GM23248 (cell line): ENCODE data around the gene IMPG1. TPM values are rescaled to one million over a fixed set of nuclear protein-coding genes. Genes with fewer than 3 reads are reported as not detected.

ENCODE experiments used
- DNase-seq: peaks from one replicate; pipeline ENCODE4 v3.0.0-alpha.2; 2015
- H2AFZ ChIP-seq: fragments of 200-600 bp; sonication (generic); 2 replicates; pipeline ENCODE4 v1.6.1; 2016; ENCODE audit warnings: antibody characterized with exemption
- H3F3A ChIP-seq: fragments of 200-600 bp; sonication (generic); 2 replicates; pipeline ENCODE4 v1.6.1; 2016; ENCODE audit warnings: mild to moderate bottlenecking, antibody characterized with exemption, mixed run types; ENCODE audit not compliant: insufficient read depth
- H3K27ac ChIP-seq: fragments of 200-600 bp; sonication (generic); 2 replicates; pipeline ENCODE4 v1.5.1; 2016; ENCODE audit warnings: mild to moderate bottlenecking
- H3K27me3 ChIP-seq: fragments of 200-600 bp; sonication (generic); replicated peaks from 2 replicates; pipeline ENCODE4 v1.6.1; 2016; ENCODE audit warnings: mild to moderate bottlenecking; ENCODE audit not compliant: insufficient read depth
- H3K36me3 ChIP-seq: fragments of 200-600 bp; sonication (generic); 2 replicates; pipeline ENCODE4 v1.6.1; 2016; ENCODE audit warnings: low read depth, mild to moderate bottlenecking
- H3K4me1 ChIP-seq: fragments of 200-600 bp; sonication (generic); 2 replicates; pipeline ENCODE4 v1.6.1; 2016; ENCODE audit warnings: mild to moderate bottlenecking; ENCODE audit not compliant: insufficient read depth
- H3K4me2 ChIP-seq: fragments of 200-600 bp; sonication (generic); one replicate; pipeline ENCODE4 v1.6.1; 2016; ENCODE audit warnings: mild to moderate bottlenecking; ENCODE audit not compliant: unreplicated experiment
- H3K4me3 ChIP-seq: fragments of 200-600 bp; sonication (generic); 2 replicates; pipeline ENCODE4 v1.5.1; 2016; ENCODE audit warnings: mild to moderate bottlenecking
- H3K79me2 ChIP-seq: fragments of 200-600 bp; sonication (generic); 2 replicates; pipeline ENCODE4 v1.6.1; 2016; ENCODE audit warnings: mild to moderate bottlenecking; ENCODE audit not compliant: insufficient read depth
- H3K9ac ChIP-seq: fragments of 200-600 bp; sonication (generic); 2 replicates; pipeline ENCODE4 v1.6.1; 2016; ENCODE audit warnings: mild to moderate bottlenecking
- H3K9me2 ChIP-seq: fragments of 200-600 bp; sonication (generic); 2 replicates; pipeline ENCODE4 v1.6.1; 2016; ENCODE audit warnings: mixed run types, mild to moderate bottlenecking, moderate library complexity; ENCODE audit not compliant: insufficient read depth
- H3K9me3 ChIP-seq: fragments of 200-600 bp; sonication (generic); one replicate; pipeline ENCODE4 v1.6.1; 2017; ENCODE audit warnings: low read depth
- H4K20me1 ChIP-seq: fragments of 200-600 bp; sonication (generic); 2 replicates; pipeline ENCODE4 v1.6.0; 2016; ENCODE audit not compliant: insufficient read depth
- EZH2 ChIP-seq: fragments of 200-600 bp; sonication (generic); IDR thresholded peaks from 2 replicates; pipeline ENCODE4 v1.6.1; 2018; ENCODE audit warnings: antibody characterized with exemption, mild to moderate bottlenecking; ENCODE audit not compliant: insufficient read depth, poor library complexity, severe bottlenecking
- EZH2phosphoT487 ChIP-seq: fragments of 200-600 bp; sonication (generic); IDR thresholded peaks from 2 replicates; pipeline ENCODE4 v1.6.1; 2018; ENCODE audit warnings: antibody characterized with exemption, moderate library complexity, mild to moderate bottlenecking, low read depth; ENCODE audit not compliant: insufficient read depth
- WGBS, 2 experiments: methylation state at CpG; one replicate each; pipeline ENCODE4 v1.1.6; 2015 to 2017; ENCODE audit warnings: low lambda C conversion rate in 2 of 2, low coverage in 1 of 2; ENCODE audit errors: missing lambda C conversion rate in 2 of 2; 5-methylcytosine and 5-hydroxymethylcytosine counted together
- in situ Hi-C: fragments of 300-500 bp; cut with MboI; formaldehyde crosslinking; loops from 2 replicates; pipeline ENCODE4 v1.15.0; 2020
- polyA plus RNA-seq: library from polyadenylated mRNA; unstranded; fragments of >200 nt; fragmentation: Nextera tagmentation; extraction: Ambion mirVana; gene quantifications from 2 replicates; pipeline ENCODE4 v1.2.1, GENCODE V29; 2016
- total RNA-seq: library from RNA; depleted of rRNA; stranded (reverse); fragments of >200 nt; shearing (Covaris generic); gene quantifications from 2 replicates; pipeline ENCODE4 v1.2.3, GENCODE V29; 2014

The IMPG1 gene
- total and polyA plus RNA-seq, 2 experiments from 2014 or later: not detected

GRCh38 chr6:75936682-75937081, 135.8 kb downstream of the IMPG1 start:
- no peak for DNase-seq
- no peak for TF ChIP-seq EZH2
- Histone ChIP-seq H3K27me3 (peaks cover 2% of the 10 kb centered on the region; the same call in 1 of the 2 replicates), H3K9me2 (no peaks in the 10 kb centered on the region), H3K4me2 (no peak overlapping the region), H3K36me3 (no peaks in the 10 kb centered on the region), H2AFZ (no peak overlapping the region), H3K9me3 (no peaks in the 10 kb centered on the region), H3K79me2 (no peaks in the 10 kb centered on the region), H4K20me1 (no peaks in the 10 kb centered on the region), H3K4me1 (no peaks in the 10 kb centered on the region), H3K9ac (no peak overlapping the region), H3K4me3 (no peak overlapping the region), H3K27ac (no peak overlapping the region), H3F3A (no peaks in the 10 kb centered on the region)
- WGBS, 2 experiments: 66 to 83% methylated on average over 3 of the region's 3 CpGs
- in situ Hi-C loops: loop anchor here (25.0 kb wide), 1 partner anchor 1526 kb away; the partner anchor contains the start of gene HTR1B

DNA sequence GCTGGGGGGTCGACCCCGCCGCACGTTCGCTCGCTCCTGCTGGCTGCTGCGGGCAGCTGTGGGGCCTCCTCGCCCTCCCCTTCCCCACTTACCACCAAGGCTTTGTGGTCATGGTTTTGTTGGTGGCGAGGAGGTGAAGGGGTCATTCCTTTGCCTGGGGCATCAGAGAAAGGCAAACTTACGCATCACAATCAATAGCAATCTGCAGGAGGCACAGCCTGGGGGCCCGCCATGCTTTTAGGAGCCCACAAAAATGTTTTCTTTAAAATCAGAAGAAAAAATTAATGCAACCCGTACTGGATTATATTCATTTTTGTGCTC, 137.0 kb downstream of the IMPG1 start:
- no peaks in the 10 kb centered on the region for H3K79me2 ChIP-seq
- H3K36me3 ChIP-seq: no peaks in the 10 kb centered on the region
- H3K9me2 ChIP-seq: no peaks in the 10 kb centered on the region
- no peaks in the 10 kb centered on the region for H3K4me1 ChIP-seq
- peak overlapping the region; percentile 98 for H3K4me2 ChIP-seq
- H3K9ac ChIP-seq: peak overlapping the region; percentile 57
- no peak overlapping the region for H3K27ac ChIP-seq
- WGBS, 2 experiments: 30 to 33% methylated on average over 12 of the region's 12 CpGs
- no peaks in the 10 kb centered on the region; the same call in 1 of the 2 replicates for H3K27me3 ChIP-seq
- H3K9me3 ChIP-seq: no peaks in the 10 kb centered on the region
- peak overlapping the region; percentile 96 for H2AFZ ChIP-seq
- H3K4me3 ChIP-seq: peak overlapping the region; percentile 76
- TF ChIP-seq EZH2phosphoT487: no peak
- TF ChIP-seq EZH2: no peak
- H3F3A ChIP-seq: no peaks in the 10 kb centered on the region
- no peaks in the 10 kb centered on the region for H4K20me1 ChIP-seq
- in situ Hi-C loops: loop anchor here (25.0 kb wide), 1 partner anchor 1527 kb away; the partner anchor contains the start of gene HTR1B
- DNase-seq: no peak

GRCh38 chr6:75934643-75935472, 137.6 kb downstream of the IMPG1 start:
- no peaks in the 10 kb centered on the region for H3K36me3 ChIP-seq
- no peaks in the 10 kb centered on the region for H3K9me2 ChIP-seq
- peak overlapping the region; percentile 98 for H3K4me2 ChIP-seq
- no peaks in the 10 kb centered on the region for H3K27me3 ChIP-seq
- H3F3A ChIP-seq: no peaks in the 10 kb centered on the region
- no peak for TF ChIP-seq EZH2phosphoT487
- no peak for TF ChIP-seq EZH2
- H3K79me2 ChIP-seq: no peaks in the 10 kb centered on the region
- peak overlapping the region; percentile 57 for H3K9ac ChIP-seq
- no peaks in the 10 kb centered on the region for H3K4me1 ChIP-seq
- H3K4me3 ChIP-seq: peak overlapping the region; percentile 76
- no peaks in the 10 kb centered on the region for H4K20me1 ChIP-seq
- DNase-seq: peak; percentile 84
- in situ Hi-C loops: loop anchor here (25.0 kb wide), 1 partner anchor 1527 kb away; the partner anchor contains the start of gene HTR1B
- H2AFZ ChIP-seq: peak overlapping the region; percentile 96
- no peak overlapping the region for H3K27ac ChIP-seq
- no peaks in the 10 kb centered on the region for H3K9me3 ChIP-seq
- 3% methylated on average over 32 of the region's 32 CpGs for WGBS, 2 experiments

- Histone ChIP-seq H3K9me3 (no peaks in the 10 kb centered on the region), H3K27me3 (no peaks in the 10 kb centered on the region), H3K27ac (no peak overlapping the region), H3K4me1 (no peaks in the 10 kb centered on the region), H3K4me2 (no peak overlapping the region), H4K20me1 (no peaks in the 10 kb centered on the region), H3K36me3 (no peaks in the 10 kb centered on the region), H3K79me2 (no peaks in the 10 kb centered on the region), H3K9me2 (no peaks in the 10 kb centered on the region), H3K9ac (no peak overlapping the region), H3K4me3 (no peak overlapping the region), H3F3A (no peaks in the 10 kb centered on the region), H2AFZ (no peak overlapping the region)
- 66 to 73% methylated on average over 7 of the region's 7 CpGs for WGBS, 2 experiments
- no peak for DNase-seq
- in situ Hi-C loops: loop anchor here (25.0 kb wide), 1 partner anchor 1529 kb away; the partner anchor contains the start of gene HTR1B
- TF ChIP-seq EZH2 (no peak), EZH2phosphoT487 (no peak)
These were observed 139.0 kb downstream of the IMPG1 start for GRCh38 chr6:75933387-75933975.
